Measurements from ENCODE around the gene SPI1. TPM values are rescaled to one million over a fixed set of nuclear protein-coding genes. Genes with fewer than 3 reads are reported as not detected.
A peak's percentile ranks its signal among the peaks of the same experiment; 100 is the strongest.

SPI1 gene
- total RNA-seq, result 0.78 TPM

DNA sequence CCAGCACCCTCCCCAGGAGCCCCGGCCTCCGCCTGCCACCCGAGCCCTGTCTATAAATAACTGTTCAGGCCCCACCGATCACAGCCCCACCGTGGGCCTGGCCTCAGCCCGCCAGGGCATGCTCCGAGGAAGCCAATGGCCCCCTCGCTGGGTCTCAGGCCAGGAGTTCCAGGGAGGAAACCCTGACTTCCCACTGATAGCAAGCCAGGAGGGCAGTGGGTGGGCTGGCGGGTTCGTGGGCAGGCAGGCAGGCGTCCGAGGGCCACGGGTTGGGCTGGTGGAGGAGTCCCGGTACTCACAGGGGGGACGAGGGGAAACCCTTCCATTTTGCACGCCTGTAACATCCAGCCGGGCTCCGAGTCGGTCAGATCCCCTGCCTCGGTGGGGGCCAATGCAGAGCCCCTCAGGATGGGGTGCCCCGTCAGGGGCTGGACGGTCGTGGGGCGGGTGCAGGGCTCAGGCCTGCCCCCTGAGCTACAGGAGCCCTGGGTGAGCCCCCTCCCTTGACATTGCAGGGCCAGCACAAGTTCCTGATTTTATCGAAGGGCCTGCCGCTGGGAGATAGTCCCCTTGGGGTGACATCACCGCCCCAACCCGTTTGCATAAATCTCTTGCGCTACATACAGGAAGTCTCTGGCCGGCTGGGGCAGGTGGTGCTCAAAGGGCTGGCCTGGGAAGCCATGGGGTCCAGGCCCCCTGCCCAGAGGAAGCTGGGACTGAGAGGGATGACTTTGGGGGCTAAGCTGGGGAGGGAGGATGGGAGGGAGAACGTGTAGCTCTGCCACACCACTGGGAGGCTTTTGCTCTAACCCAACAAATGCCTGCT, at the start of gene SPI1:
TSS of gene SPI1 (minus strand) at position 538 of the 826 bp plus-strand sequence. CDS start at position 344, 194 bp downstream.
- no peak for DNase-seq

DNA sequence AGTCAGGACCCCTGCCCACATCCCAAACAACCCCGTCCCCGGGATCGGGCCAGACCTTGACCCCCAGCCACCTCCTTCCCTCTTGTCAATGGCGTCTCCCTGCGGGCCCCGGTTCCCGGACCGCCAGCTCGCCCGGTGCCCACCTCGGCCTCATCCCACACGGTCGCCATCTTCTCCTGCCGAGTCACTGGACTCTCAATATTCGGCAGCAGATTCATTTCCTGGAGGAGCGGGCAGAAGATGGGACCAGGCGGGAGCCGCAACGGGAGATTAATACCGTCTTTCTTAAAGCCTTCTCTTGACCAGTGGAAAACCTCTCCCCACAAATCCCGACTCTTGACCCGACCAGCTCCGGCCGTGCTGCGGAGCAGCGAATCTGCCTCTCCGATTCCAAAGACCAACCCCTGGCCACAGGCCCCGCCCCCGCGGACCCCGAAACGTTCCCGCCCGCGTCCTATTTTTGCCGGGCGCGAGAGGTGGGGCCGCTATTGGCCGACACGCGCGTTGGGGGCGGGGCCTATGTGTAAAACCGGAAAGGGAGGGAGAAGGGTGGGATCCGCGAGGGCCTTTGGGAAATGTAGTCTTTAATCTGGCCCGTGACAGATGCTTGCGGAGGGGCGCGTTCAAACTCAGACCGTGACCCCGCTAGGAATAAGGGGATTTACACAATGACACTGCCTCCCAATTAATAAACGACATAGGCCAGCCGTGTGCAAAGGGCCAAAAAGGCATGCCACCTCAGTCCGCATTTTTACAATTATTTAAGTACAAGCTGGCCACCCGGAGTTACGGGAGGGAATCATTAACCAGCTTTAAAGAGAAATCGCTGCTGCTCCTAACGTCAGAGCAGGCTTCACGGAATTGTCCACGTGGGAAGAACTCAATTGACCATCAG, 48.0 kb upstream of the SPI1 start, which contains the start of gene PSMC3:
TSS of gene PSMC3 (minus strand) at position 378 of the 895 bp plus-strand sequence. CDS start at position 218, 160 bp downstream.
- peak; percentile 96 for DNase-seq

DNA sequence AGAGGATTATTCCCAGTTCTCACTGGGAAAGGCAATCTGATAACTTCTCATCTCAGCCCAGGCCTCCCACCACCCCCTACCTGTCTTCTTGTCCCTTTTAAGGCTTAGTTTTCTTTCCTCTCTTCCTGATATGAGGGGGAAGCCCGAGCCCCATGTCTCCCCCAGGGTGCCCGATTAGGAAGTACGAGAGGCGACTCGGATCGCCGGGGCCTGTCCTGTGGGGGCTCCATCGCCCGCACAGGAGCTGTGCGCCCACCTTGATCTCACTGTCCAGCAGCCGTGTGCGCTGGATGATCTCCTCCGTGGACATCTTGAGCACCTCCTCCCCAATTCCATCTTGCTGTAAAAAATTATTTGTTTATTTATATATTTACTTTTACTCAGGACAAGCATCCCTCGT, 47.3 kb upstream of the SPI1 start:
- no peak for DNase-seq

- no peak for DNase-seq
Observed at GRCh38 chr11:47418454-47419259, 40.3 kb upstream of the SPI1 start.

DNA sequence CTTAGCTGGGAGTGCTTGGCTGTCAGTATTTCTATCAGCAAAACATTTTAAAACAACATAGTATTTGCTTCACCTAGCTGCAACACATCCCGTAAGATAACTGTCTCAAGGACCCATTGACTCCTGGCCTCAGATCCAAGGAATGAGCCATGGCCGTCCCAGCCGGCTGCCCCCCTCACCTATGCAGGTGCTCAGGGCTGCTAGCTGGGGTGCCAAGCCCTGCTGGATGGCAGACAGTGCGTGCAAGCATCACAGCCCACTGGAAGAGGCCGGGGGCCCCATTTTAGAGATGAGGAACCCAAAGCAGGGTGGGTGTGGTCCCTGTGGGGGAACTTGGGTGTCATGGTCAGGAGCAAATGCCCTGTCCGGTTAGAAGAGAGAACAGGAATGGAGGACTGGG, 39.4 kb upstream of the SPI1 start:
- DNase-seq, result no peak

- DNase-seq, result no peak
Observed at GRCh38 chr11:47415949-47416472, 37.7 kb upstream of the SPI1 start.

GRCh38 chr11:47415091-47415854, 36.9 kb upstream of the SPI1 start:
- no peak for DNase-seq

- no peak for DNase-seq
Observed at GRCh38 chr11:47414685-47415070, 36.3 kb upstream of the SPI1 start.

DNA sequence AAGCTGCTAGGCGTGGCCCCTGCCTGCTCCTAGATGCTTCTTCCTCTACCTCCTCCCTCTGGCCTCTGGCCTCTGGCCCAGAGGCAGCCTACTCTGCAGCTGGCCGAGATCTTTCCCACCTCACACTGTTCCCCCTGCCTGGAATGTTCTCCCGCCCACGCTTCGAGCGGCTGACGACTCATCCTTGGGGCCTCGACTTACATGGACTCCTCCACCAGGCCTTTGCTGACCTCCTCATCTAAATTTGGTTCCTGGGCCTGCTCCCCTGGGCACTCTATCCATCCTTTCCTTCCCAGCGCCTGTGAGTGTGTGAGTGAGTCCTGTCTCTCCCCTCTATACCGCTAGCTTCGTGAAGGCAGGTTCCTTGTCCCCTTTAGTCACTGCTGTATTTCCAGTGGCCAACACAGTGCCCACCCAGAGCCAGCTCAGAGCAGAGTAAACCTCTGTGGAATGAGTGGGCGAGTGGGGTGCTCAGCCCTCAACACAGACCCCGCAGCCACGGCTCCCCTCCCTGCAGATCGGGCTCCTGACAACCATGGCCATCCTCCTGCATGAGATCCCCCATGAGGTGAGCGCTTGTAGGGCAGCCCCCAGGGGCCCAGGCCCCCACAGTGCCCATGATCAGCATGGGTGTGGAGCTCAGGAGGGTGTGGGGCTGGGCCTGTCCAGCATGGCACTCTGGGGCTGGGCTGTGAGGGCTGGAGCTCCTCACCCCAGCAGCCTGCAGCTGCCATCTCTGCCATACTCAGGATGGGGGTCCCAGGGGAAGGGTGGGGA, 35.7 kb upstream of the SPI1 start:
- no peak for DNase-seq

DNA sequence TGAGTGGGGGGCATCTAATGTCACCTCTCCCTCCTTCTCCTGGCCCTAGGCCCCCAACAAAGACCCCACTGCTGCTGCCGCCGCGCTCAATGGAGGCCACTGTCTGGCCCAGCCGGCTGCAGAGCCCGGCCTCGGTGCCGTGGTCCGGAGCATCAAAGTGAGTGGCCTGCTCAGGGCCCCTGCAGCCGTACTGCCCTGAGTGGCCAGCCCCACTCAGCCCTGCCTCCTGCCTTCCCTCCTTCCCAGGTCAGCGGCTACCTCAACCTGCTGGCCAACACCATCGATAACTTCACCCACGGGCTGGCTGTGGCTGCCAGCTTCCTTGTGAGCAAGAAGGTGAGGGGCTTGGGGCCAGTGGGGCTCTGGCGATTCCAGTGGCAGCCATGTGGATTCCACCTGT, 35.0 kb upstream of the SPI1 start:
- no peak for DNase-seq

DNA sequence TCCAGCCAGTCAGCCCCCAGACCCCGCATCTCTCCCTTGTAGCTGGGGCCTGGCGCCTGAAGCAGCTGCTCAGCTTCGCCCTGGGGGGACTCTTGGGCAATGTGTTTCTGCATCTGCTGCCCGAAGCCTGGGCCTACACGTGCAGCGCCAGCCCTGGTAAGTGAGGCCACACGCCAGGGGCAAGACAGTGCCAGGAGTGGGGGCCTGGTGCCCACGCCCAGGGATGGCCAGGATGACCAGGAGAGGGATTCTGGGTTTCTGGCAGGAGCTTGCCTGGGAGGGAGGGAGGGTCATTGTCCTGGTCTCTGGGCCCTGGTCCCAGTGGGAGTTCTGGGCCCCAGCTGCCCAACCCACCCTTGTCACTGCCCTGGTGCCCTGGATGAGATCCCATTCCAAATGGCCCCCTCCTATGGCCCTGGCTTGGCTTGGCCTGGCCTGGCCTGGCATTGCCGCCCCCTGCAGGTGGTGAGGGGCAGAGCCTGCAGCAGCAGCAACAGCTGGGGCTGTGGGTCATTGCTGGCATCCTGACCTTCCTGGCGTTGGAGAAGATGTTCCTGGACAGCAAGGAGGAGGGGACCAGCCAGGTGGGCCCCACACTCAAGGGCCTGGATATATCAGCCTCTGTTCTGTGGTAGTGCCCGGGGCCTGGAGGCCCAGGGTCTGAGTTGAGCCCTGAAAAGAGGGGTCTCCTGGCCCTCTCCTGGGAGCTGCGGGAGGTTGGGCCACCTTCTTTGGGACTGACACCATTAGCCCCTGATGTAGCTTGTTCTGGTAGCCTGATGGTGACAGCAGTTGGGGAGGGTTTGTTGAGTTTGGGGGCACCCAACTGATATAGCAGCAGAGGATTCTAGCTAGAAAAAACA, 33.8 kb upstream of the SPI1 start:
- DNase-seq, result no peak

- no peak for DNase-seq
Observed at GRCh38 chr11:47410370-47411264, 32.3 kb upstream of the SPI1 start.

DNA sequence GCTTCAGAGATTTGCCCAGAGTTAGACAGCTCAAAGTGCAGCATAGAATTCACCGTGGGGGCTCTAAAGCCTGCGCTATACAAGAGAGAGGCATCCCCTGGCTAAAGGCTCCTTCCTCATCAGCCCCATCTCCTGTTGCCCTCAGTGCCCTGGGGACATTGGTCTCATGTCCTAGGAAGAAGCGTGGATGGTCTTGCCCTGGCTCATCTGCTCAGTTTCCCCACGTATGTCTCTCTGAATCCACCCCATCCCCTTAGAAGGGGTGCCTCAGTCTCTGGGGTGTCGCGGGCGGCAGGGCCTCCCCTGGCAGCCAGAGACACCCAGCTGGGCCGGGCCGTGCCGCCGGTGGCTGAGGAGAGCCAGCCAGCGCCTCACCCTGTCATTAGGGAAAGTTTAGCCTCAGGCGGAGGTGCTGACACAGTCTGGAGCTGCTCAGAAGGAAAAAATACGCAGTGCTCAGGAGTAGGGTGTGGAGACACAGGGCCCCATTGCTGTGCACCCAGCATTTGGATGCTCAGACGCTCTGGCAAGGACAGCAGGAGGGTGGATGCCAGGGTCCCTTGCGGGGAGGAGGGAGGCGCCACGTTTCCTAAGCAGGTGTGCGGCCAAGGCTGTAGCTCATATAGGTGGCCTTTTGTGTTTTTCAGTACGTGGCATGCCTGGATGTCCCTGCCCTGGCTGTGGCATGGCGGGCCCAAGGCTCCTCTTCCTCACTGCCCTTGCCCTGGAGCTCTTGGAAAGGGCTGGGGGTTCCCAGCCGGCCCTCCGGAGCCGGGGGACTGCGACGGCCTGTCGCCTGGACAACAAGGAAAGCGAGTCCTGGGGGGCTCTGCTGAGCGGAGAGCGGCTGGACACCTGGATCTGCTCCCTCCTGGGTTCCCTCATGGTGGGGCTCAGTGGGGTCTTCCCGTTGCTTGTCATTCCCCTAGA, 31.4 kb upstream of the SPI1 start:
- no peak for DNase-seq

DNA sequence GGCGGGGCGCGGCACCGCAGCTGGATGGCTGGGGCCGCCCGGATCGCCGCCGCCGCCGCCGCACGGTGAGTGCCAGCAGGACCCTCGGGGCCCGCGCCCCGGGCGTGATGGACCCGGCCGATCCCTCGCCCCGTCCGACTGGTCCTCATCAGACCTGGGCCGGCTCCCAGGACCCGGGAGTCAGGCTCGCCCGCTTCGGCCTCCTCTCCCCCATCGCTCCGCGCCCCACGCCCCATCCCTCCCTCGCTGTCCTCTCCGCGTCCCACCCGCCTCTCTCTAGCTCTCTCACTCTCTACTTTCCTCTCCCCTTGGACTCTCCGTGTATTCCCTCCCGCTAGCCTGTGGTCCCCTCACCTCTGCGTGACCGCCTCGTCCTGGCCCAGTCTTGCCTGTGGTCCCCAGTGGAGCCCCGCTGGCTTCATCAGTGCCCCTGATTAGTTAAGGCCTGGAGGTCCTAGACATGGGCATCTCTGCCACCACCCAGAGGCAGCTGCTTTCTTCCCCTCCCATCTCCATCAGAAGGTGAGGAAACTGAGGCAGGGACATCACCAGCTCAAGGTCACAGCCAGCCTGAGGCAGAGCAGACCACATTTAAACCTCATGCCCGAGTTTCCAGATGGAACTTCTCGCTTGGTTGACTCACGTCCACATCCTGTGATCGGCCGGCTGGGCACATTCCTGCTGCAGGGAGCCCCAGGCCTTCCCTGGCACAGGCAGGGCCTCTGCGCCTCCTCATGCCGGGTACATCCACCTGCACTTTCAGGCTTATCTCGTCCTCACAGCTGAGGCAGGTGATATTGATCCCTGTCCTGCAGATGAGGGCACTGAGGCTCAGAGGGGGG, 30.5 kb upstream of the SPI1 start:
- no peak for DNase-seq

- peak; percentile 92 for DNase-seq
Observed at GRCh38 chr11:47407746-47408590, 29.6 kb upstream of the SPI1 start, which contains the start of gene SLC39A13. SLC39A13 (plus strand) TSS chr11:47408590; CDS start chr11:47410095, 1,505 bp downstream.
